COR-L47 (cell line): Measurements from ENCODE around the gene TREML4.
A peak's percentile ranks its signal among the peaks of the same experiment; 100 is the strongest.
"Not testable (repeated sequence)": the region's sequence is repeated elsewhere in the genome, so short reads cannot be mapped to it uniquely, and the experiment has no call there.

Experiments
- DNase-seq: peaks from one replicate; lab custom pipeline; 2025; lab: John Stamatoyannopoulos, UW

Gene TREML4, protein sequence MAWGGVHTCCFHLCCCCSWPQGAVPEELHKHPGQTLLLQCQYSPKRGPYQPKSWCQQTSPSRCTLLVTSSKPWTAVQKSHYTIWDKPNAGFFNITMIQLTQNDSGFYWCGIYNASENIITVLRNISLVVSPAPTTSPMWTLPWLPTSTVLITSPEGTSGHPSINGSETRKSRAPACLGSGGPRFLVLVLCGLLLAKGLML

DNA sequence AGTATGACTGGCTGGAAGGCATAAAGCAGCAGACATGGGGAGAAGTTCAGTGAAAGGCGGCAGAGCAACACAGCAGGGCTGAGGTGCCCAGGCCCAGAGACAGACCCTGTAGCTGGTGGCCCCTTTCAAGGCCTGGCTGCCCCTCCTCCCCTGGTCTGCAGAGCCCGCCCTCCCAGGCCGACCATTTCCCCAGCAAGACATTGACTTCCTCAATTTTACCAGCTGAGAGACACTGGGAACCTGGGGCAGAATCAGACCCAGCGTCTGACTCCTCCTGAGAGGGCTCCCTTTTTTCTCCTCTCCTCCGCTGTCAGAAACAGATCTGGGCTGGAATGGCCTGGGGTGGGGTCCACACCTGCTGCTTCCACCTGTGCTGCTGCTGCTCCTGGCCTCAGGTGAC, at the start of gene TREML4:
TSS of gene TREML4 (plus strand) at position 254 of the 400 bp plus-strand sequence. CDS start at position 333, 79 bp downstream.
- DNase-seq, result no peak

DNA sequence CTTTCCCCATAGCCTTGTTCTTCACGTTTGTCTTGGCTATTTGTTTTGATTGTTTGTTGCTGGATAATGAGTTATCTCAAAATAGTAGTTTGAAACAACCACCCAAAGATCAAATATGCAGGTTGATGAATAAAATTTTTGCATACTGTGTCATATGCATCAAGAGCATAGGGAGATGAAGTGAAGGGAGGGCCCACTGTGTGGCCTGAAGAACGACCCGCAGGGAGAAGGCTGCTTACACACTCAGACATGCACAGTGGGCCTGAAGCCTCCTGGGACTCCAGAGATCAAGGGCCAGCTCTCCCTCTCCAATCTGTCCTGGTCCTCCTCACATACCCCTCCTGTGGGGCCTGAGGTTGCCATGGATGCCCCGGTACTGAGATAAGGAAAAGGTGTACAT, 49.0 kb upstream of the TREML4 start:
- no peak for DNase-seq

DNA sequence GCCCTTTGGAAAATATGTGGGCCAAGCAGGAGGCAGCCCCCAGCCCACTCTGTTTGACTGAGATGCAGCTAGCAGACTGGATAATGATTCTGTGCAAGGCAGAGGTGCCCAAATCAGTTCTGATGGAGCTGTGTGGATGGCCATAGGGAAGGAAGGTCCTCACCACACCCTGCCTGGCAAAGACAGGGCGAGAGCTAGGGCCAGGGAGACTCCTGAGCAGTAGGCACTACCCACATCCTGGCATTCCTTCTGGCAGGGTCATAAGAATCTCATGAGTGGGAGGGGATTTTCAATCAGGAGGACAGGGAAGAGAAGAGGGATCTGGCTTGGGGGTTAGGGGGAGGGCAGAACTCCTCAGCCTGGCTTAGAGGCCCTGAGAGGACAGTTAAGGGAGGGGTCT, 46.6 kb upstream of the TREML4 start:
- no peak for DNase-seq

DNA sequence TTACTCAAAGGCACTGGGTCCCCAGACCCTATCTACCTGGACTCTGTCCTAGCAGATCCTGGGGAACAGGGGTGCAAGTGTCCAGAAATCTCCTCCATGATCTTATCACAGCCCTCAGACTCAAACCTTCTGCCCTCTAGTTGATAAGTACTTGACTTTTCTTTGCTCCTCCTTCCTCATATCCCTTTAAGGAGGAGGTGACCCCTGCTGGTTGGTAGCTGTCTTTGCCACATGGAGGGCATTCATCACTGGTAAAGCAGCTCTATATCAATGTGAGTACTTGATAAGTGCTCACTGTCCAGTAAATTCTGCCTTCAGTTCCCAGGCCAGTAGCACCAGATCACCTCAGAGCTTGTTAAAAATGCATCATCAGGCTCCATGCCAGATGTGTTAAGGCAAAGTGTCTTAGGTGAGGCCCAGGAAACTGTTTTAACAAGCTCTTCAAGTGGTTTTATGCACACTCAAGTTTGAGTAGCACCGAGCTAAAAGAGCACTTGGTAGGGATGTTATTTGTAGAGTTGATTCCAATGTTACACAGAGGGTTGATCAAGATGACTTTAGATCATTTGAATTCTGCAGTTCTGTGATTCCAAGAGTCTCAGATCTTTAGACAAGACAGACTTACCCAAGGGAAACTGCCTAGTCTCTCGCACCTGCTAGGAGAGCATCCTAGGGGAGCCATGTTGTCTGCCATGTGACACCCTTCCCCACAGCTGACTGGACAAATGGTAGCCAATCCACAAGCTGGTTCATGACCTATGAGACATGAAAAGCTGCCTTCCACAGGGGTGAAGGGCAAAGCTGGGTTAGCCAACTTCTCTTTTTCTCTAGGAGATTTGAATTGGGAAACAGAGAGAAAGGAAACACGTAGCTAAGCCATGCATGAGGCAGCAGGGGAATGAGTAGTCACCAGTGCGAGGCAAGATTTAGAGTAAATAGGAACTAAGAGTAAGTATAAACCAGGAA, 45.8 kb upstream of the TREML4 start:
- peak; percentile 37 for DNase-seq

DNA sequence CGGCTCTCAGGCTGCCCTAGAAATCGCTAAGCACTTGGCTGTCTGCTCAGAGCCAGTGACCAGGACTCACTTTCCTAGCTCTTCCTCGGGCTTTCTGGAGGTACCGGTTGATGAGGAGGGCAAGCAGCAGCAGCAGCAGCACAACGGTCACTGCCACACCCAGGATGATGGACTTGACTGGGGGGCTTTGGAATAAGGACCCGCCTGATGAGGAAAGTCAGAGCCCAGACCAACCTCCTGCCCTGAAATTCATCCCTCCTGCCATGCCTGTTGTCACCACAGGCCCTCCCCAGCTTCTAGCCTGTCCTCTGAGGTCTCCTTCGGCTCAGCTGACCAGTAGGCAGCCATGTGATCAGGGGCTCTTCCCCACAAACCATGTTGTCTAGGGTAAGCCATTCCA, 43.4 kb upstream of the TREML4 start:
- no peak for DNase-seq

DNA sequence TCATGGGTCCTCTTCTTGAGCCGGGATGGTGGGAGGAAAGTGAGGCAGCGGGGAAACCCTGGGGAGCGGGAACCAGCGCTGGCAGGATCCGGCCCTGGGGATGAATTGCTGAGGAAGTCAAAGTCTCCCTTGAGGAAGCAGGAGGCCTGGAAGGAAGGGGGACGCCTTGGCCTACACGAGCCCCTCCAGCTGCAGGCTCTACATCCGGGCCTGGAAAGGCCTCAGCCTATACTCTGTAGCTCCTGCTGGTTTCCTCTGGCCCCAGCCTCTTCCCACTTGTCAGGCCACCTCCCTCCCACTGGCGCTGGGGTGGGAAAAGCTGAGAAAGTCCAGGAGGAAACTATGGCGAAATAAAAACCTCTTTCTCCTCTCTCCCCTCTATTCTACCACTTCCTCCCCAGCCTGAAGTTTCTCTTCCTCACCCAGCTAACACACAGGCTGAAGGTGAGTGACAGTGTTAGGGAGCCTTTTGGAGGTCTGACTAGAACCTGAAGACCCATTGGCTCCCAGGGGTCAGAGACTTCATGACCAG, 42.1 kb upstream of the TREML4 start:
- DNase-seq, result no peak

DNA sequence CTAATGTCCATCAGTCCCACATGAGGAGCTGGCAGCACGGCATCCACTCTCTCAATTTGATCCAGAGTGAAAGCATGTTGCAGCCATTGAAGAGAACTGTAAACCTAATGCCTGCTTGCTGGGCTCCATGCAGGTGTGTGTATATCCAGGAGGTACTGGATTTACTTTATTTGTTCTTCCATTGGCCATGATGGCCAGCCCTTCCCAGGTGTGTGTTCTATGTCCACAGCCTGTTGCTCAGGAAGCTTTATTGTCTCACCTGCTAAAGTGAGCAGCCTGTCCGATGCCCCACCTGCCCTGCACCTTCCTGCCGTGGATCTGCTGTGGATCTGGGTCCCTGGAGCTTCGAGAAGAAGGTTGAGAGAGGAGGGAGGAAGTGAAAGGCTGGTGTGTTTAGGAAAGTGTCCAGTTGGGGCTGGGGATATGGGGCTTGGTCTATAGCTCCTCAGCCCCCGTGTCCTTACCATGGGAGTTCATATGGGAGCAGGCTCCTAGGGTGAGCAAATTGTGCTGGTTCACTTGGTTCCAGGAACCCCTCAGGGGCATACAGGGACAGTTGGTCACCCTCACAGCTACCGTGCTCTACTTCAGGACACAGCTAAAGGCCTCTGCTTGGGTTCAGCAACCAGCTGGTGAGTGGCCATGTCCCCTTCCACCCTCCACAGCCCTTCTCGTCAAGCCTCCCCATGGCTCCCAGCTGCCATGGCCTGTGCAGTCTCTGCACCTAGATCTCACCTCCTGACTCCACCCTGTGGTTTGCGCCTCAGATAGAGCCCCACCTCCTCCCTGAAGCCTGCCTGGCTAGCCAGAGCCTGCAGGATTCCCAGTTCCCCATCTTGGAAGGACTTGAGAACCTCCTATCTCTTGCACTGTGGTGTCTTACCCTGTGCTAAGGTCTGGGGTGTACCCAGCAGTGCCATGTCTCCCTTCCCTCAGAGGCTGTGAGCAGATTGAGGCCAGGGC, 39.9 kb upstream of the TREML4 start:
- DNase-seq, result no peak

DNA sequence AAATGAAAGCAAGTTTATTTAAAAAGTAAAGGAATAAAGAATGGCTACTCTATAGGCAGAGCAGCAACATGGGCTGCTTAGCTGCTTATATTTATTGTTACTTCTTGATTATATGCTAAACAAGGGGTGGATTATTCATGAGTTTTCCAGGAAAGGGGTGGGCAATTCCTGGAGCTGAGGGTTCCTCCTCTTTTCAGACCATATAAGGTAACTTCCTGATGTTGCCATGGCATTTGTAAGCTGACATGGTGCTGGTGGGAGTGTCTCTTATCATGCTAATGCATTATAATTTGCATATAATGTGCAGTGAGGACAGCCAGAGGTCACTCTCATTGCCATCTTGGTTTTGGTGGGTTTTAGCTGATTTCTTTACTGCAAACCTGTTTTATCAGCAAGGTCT, 39.1 kb upstream of the TREML4 start:
- DNase-seq, result not testable (repeated sequence)

DNA sequence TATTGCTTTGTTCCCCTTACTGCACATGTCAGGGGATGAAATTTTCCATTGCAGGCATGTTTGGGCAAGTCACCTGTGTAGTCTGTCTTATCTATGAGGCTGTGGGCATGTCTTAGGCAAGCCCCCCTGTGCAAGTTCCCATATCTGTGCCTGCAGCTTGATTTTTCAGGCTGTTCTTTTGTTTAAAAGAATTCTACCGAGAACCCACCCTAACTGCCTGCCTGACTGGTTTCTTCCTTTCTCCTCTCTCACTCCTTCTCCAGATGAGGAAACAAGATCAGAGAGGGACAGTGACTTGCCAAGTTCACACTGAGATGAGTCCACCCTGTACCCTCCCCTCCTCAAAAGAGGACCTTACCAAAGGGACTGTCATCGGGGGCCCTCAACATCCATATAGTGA, 38.2 kb upstream of the TREML4 start:
- no peak for DNase-seq

DNA sequence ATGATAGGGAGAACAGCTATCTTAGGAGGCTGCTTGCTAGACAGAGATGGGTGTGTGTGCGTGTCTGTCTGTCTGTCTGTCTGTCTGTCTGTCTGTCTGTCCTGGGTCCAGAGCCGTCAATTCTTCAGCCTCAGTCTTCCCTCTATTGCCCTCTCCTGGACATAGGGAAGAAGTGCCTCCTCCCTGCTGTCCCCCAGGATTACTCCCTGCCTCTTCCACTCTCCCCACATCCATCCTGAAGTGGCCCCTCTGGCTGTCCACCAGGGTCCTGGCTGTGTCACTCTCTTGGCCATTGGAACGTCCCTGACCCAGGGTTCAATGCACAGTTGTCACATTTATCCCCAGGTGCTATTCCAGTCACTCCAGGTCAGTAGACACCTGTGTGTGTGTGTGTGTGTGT, 37.4 kb upstream of the TREML4 start:
- DNase-seq, result no peak

DNA sequence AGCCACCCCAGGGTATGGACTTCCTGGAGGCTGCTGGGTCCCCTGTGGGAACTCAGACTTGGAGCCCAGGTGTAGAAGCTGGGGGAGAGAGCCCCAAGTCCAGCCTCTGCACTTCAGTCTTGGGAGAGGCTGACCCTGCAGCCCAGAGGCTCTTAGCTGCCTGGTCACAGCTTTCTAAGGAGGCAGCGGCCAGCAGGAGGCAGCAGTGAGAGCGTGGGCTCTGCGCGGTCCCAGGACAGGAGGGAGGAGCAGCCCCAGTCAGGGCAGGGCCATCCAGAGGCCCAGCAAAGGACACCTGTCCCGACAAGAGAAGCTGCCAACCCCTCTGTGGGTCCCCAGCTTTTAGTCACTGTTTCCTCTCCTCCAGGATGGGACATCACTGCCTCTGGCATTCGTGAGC, 36.6 kb upstream of the TREML4 start:
- DNase-seq, result no peak

DNA sequence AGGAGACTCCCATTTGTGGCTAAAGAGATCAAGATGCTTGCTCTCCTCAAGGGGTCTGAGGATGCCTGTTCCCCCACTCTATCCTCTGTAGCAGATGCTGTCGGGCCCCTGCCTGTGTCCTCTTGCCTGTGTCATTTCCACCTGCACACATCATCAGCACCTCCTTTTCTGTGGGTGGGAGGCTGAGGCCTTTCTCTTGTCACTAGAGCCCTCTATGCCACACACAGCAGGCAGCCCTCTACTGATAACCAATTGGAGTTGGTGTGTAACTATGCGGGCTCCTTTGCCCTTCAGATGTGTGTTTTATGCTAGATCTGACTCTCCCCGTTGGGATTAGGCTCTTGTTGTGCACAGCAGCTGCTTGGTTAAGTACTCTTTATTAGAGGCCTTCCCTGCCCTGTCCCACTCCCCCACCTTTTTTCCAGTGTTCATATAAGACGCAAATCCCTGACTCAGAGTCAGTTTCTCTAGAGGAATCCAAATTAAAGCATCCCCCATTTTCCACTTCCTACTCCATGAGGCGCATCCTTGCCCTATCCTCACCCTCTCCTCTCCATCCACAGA, 34.9 kb upstream of the TREML4 start:
- no peak for DNase-seq

DNA sequence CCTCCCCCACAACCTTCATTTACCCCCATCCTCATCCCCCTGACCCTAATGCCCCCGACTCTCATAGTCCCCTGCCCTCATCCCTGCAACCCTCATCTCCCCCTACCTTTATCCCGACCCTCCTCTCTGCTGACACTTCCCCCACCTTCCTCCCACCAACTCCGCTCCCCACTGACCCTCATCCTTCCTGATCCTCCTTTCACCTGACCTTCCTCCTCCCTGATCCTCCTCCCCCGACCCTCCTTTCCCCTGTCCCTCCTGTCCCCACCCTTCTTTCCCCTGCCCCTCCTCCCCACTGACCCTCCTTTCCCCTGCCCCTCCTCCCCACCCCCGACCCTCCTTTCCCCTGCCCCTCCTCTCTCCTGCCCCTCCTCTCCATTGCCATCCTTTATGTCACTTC, 34.3 kb upstream of the TREML4 start:
- DNase-seq, result no peak

DNA sequence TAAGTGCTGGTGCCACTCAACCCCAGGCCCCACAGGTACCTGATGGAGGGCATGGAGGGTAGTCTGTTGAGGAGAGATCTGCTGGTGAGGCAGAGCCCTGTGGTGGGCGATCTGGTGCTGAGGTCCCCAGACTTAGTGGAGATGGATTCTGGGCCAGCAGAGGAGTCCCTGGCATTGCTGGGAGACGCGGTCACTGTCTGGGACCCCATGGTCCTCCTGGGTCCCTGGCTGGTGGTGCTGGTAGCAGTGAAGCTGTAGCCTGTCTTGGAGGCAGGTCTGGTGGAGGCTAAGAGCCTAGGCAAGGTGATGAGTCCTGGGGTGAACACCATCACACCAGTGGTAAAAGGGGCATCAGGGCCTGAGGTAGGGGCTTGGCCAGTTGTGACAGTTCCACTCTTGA, 33.8 kb upstream of the TREML4 start:
- DNase-seq, result no peak

DNA sequence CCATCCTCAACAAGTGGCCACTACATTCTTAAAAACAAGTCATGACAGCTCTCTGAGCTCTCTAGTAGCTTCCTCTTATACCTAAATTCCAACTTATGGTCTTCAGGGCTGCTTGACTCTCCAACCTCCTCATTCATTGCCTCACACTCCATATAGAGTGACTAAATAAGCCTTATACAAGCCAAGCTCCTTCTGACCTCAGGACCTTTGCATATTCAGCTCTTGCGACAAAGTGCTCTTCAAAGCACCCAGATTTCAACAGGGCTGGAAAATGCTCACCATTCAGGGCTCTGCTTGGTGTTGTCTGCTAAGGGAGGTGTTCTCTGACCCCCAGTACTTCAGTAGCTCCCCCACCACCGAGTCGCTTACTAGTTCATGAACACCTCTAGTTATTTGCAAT, 30.9 kb upstream of the TREML4 start:
- DNase-seq, result no peak

DNA sequence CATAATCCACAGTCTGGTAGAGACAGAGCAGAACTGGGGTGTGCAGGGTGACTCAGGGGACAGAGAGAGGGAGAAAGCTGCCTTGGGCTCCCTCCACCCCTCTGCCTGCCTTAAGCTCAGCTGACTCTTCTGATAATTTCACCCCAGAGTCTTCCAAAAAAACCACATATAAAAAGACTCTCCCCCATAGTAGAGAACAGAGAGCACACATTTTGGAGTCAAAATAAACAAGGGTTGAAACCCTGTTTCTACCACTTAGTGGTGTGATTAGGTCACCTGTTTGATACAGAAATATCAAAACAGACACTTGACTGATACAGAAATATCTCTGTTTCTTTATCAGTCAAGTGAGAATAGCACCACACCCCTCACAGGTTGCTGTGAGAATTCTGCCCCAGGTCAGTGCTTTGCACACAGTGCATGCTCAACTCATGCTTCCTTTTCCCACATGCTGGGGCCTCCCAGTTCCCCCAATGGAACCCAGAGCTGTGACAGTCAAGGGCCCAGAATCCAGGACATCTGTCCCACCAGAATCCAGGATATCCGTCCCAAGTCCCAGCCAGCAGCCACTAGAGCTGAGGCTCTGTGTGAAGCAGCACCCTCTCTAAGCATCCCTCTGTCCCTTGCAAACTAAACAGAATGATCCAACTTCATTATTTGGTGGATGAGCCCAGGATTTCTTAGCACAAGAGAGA, 28.4 kb upstream of the TREML4 start:
- no peak for DNase-seq

DNA sequence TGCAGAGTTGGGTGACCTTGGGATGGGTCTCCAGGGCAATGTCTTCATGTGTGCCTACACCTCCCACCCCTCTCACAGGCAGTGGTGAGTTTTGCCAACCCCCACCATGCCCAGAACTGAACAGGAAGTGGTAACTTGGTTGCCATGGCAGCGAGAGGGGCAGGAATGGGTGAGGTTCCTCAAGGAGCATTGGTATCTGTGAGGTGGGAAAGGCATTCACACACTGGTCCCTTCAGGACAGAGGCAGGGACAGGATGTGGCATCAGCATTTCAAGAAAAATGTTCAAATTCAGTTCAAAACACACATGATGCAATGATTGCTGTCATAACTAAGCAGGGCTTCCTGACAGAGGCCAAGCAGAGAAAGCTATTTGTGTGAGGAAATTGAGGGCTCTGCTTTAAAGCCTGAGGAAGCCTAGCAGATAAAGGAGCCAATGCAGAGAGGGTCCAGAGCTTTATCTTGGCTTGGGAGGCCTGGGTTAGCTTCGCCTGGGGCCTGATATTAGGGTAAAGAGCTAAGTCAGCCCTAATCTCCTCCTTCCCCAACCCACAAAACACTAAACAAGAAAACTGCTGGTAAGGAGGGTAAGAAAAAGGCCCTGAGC, 27.8 kb upstream of the TREML4 start:
- DNase-seq, result no peak

DNA sequence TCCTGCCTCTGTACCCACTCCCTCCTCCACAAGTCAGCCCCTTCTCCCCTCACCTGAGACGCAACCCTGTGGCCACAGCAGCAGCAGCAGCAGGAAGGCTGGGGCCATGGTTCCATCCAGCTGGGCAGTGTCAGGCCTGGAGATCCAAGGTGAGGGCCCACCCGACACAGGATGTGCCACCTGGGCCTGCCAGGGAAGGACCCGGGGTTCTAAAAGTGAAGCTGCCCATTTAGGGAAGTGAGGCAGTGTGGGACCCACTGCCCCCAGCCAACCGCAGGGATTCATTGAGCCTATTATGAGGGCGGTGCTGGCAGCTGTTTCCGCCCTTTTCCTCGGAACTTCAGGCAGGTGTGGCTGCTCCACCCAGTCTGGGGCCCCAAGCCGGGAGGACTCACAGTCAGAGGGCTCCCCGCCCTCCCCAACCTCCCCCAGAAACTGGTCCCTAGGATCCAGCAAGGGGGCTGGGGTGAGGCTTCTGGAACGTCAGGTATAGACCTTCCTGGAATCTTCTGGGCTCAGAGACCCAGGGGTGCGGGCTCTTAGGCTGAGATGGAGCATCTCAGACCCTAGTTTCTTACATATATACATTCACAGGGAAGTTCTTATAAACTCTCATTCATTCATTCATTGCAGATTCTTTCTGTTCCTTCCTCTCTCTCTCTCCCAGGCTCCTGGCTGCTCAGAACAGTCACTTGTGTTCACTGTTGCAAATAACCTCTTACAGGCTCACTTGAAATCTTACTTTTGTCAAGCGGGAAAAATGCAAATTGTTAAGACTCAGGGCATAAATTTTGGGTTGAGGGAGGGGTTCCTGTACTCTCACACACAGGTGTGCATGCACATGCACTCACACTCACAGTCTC, 27.0 kb upstream of the TREML4 start, which contains the start of gene TREML2:
TSS of gene TREML2 (minus strand) at position 249 of the 863 bp plus-strand sequence. CDS start at position 108, 141 bp downstream.
- no peak for DNase-seq

DNA sequence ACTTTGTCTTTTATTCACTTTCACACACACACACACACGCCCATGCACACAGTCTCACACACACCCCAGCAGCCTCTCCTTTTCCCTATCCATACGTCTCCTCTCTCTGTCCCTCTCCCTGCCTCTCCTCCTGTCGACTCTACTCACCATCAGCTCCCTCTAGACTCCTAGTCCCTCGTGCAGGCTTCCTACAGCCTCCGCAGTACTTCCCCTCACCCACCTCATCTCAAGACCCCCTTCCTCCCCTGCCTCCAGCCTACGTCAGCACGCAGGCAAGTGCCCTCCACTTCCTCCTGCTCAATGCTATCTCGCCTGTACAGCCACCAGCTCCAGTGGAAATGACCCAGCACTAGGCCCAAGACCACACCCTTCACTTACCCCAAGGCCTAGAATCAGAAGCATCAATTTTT, 26.4 kb upstream of the TREML4 start:
- no peak for DNase-seq

DNA sequence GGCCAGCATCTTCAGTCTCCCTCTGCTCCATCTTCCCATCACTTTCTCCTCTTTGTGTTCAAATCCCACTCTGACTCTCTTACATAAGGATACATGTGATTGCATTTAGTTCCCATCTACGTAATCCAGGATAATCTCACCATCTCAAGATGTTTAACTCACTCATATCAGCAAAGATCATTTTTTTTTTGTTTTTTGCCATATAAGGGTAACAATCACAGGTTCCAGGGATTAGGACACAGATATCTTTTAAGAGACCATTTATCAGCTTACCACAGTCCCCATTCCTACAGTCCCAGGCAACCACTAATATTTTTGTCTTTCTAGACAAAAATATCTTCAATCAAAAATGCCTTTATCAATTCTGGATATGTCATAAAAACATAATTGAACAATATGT, 24.0 kb upstream of the TREML4 start:
- DNase-seq, result no peak
